Ammon's horn (tissue), 1 donor: Measurements from ENCODE around the gene PRDX3.

Experiments
- DNase-seq: peaks from one replicate; pipeline ENCODE4 v3.0.0-alpha.2; 2016; ENCODE audit warnings: low spot score

The PRDX3 gene

DNA sequence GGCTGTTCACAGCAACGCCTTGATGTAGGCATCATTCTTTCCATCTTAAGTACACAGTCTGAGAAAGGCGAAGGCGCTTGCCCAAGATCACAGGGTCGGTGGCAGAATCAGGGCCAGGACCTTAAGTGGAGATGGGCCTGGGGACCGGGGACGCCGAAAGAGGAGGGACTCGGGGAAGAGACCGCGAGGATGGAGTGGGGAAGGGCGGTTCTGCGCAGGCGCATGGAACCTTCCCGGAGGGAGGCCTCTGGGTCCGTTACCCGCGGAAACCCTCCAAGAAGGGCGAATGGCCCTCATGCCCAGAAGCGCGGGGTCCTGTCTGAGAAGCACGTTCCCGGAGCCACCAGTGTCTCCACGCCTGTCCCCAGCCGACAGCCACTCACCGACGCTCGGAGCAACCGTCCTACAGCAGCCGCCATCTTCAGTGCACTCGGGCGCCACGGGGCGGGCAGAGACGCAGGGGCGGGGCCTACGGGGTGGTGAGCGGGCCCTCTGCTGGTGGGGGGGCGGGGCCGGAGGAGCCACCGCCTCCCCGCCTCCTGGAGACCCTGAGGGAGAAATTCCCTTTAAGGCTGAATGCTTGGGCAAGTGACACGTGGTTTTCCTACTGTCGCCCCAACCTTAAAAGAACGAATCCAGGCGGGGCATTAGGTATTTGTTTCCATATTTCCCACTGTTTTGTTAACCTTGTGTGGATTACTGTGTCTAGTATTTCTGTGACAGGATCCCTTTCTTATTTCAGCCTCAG, at the start of gene PRDX3:
Gene PRDX3, minus strand, starts transcription at position 441 of the 748 bp plus-strand sequence. Its CDS starts 22 bp downstream, at position 419.
- DNase-seq = peak; percentile 95

DNA sequence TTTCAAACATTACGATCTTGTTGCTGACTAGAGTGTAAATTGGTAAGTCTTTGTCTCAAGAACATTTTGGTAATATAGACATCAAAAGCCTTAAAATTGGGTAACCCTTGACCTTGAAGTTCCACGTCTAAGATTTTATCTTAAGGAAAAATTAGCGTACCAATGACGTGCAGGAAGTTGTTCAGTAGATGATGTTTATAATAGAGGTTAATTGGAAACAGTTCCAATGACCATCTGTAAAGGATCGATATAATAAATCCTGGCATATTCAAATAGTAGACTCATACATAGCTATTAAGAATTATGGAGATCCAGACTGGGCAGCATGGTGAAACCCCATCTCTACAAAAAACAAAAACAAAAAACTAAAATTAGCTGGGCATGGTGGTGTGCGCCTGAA, 49.2 kb upstream of the PRDX3 start:
- no peak for DNase-seq

DNA sequence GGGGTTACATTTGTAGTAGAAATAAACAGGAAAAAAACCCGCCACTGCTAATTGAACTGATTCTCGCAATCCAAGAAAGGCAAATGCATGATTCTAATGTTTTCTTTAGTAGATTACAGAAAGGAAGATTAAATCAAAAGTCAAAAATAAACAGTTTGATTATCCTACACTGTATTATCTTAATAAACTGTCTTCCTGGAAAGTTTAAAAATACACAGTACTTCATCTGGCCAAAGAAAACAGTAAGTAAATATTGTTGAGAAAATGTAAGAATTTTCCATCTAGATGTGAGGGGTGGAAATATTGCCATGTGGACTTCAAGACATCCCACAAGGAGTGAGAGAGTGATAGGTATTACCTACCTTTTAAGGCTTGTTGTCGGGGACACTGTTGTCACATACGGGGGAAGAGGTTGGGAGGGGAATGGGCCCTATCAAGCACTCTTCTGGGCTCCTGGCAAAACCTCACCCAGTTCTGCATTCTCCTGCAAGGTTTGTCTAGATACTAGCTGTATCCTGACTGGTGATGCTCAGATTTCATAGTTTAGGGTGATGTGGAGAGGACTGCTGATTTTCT, 46.6 kb upstream of the PRDX3 start:
- DNase-seq = no peak

DNA sequence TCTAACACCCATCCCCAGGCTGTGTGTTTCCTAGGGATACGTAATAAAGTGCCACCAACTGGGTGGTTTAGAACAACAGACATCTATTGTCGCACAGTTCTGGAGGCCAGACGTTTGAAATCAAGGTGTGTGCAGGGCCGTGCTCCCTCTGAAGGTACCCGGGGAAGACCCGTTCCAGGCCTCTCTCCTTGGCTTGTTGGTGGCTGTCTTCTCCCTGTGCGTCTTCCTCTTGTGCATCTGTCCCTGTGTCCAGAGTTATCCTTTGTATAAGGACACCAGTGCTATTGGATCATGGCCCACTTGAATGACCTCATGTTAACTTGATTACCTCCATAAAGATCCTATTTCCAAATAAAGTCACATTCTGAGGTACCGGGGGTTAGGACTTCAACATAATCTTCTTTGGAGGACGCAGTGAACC, 44.4 kb upstream of the PRDX3 start:
- DNase-seq = no peak

DNA sequence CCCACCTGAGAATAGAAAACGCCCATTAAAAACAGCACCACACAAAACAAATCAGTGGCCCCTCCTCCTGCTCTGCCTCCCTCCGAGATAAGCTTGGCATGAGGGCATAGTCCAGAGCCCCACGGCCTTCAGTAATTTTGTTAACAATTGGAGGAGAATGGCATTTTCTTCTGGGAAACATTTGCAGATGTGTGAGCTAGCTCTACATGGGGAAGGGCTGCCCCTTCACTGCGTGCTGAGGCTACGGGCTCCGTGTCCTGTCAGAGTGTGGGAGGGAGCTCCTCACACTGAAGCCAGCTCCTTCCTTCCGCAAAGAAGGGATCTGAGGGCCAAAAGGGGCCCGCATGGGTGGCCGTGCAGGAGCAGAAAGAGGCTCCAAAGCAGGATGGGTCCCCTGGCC, 43.9 kb upstream of the PRDX3 start:
- no peak for DNase-seq

DNA sequence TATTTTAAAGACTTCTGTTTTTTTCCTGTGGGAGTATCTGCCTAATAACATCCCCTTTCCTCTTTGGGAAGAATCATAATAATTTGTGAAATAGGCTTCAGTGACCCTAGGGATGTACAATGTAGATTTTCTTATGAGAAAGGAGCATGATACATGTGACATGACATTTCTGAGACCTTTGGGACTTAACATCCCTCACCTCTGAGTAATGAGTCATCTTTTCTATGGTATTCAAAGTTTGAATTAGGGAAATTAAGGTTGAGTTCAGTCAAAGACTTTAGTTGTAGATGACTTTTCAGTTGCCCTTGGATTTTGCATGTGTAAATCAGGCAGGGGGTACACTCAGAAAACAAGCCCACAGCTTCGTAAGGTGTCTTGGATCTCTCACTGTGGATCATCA, 43.1 kb upstream of the PRDX3 start:
- no peak for DNase-seq

DNA sequence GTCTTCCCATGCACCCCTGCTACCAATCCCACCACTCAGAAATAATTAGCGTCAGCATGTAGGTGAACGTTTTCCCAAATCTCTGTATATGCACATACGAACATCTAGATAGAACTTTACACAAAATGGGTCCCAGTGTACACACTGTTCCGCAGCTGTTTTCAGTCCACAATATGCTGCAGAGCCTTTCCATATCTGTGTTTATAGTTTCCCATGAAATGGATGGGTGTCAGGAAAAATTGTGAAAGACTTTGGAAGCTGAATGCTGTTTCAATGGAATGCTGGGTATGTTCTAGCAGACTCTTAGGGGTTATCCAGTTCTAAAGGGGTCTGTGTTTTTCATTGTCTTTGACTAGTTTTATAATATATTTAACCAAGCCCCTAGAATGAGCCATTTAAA, 42.6 kb upstream of the PRDX3 start:
- no peak for DNase-seq

DNA sequence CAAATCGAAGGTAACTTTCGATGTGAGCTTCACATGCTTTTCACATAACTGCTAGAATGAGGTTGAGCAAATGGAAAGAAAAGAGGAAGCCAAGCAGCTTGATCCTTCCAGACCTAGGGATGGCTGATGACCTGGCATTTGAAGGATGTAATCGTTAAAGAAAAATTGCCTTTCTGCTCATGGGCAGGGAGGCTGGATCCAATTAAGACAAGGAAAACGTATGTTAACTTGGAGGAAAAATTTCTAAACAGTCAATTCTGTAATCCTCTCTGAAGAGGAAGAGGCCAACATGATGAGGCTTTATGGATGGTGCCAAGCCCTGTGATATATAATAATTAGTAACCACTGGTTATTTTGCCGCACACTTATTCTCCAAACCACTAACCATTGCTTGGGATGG, 41.3 kb upstream of the PRDX3 start:
- DNase-seq = no peak

DNA sequence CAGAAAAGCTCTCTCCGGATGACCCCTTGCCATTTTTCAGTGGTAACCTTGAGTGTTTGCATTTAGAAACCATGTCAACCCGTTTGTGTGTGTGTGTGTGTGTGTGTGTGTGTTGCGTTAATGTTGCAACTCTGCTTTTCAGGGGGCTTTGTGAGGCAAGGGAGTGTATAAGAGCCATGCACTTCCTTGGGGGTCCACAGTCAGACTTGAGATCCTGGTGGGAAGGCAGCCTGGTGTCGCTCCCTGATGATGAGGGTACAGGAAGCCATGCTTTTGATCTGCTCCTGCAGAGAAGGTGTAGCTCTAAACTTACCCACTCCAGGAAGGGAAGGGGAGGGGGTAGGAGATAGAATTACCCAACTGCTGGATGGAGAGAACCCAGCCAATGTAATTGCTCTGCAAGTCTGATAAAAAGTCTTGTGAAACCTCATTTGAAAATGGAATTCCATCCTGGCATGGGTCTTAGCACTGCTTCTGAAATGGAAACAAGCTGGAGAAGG, 39.4 kb upstream of the PRDX3 start:
- no peak for DNase-seq

DNA sequence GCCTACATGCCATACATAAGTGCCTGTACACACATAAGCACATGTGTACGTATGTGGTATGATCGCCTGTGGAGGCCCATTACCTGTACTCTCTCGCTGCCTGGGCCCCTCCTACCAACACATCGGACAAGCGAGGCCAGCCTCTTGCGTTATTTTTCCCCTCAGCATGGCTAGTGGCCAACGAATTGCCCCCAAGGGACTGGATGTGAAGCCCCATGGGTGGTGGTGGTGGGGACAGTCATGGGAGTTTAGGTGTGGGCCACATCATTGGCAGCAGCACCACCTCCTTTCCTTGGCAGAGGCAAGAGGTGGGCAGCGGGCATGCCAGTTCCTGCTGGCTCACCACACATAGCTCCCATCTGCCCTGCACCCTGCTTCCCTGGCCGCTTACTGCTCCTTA, 38.8 kb upstream of the PRDX3 start:
- DNase-seq = no peak

DNA sequence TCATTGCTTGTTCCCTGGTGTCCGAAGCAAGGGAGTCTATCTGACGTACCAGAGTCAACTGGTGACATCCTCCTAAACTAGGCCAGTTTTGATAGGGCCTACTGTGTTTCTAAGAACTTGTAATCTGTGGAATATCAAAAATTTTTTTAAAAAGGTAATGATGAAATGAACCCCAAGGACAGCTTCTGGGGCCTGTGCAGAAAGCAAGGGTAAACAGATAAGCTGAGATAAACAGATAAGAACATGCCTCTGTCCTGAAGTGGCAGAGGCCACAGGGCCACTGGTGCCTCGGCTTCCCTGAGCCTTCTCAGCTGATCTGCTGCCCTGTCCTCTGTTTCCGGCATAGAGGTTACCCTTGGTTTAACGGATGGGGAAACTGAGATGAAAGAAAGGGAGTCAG, 37.5 kb upstream of the PRDX3 start:
- no peak for DNase-seq

DNA sequence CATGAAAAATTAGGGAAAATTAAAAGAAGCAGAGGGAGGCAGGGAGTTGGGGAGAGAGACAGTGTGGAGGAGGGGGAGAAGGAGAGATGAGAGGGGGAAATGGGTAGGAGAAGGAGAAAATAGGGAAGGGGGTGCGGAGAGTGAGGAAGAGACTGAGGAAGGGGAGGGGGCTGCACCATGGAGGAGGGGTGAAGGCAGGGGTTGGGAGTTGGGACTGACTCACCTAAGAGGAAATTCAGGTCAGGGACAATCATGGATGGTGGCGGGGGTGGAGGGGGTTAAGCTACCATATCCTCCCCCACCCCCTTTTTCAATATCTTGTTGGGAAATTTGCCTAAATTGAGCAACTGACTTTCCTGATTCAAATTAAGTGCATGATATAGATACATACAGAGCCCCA, 36.8 kb upstream of the PRDX3 start:
- DNase-seq = no peak

DNA sequence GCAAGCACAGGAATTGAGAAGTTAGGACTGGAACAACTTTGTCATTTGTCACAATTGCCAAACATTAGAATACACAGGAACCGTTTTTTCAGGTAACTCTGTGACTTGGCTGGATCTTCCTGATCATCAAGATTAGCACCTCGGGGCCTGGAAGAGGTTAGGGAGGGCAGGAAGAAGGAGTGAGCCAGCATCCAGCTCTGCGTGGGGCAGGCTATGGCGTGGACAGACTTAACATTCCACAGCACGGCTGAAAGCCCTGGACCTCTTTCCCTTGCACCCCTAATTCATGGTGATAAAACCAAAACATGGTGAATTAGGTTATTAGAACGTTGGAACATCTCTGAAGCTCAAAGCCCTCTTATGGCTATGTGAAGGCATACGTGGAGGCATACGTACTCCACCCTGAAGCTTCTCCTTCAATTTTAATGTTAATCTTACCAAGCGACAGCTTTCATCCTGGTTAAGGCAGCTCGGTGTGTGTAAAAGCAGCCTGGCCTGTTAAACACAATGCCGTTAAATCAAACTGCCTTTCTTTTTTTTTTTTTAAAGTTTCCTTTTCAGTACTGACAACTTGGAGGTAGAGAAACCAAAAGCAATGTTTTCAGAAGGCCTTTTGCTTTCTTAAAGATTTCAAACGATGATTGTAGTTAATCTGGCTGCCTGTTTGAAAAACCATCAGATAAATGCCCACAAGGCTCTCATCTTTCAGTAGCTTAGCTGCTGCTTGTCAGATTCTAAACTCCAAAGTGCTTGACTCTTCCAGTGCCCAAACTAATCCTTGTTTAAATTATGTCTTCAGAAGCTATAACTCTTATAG, 33.2 kb upstream of the PRDX3 start:
- DNase-seq = no peak

DNA sequence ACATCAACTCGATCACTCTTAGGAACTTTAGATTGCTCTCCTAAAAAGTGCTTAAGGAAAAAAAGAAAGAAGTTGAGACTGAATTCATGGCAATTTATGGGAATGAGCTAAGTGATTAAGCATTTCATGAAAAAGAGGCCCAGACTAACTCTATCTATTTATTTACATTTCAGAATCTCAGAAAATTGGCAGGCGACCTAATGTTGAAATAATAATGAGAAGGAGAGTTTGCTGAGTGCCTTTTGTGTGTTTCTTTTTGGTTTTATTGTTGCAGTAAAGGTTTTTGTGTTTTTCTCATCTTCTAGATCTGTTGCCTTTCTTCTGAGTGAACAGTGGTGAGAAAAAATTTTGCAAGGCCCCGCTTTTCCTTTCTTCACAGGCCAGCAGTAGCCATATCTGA, 32.6 kb upstream of the PRDX3 start:
- DNase-seq = no peak

DNA sequence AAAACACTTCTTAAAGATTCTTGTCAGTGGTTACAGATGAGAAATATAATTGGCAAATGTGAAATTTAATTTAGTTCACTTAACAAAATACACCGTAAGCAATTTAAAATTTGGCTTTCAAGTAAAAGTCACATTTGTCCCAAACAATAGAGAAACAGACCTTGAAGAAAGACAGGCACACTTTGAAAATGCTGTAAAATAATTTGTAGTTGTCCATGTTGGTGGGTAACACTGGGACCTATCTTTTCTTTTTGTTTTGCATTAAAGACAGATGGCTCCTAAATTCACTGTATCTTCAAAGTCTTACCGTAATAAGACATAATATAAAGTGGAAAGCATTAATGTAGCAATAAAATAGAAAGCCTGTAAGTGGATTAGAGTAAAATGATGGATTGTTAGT, 32.0 kb upstream of the PRDX3 start:
- no peak for DNase-seq

DNA sequence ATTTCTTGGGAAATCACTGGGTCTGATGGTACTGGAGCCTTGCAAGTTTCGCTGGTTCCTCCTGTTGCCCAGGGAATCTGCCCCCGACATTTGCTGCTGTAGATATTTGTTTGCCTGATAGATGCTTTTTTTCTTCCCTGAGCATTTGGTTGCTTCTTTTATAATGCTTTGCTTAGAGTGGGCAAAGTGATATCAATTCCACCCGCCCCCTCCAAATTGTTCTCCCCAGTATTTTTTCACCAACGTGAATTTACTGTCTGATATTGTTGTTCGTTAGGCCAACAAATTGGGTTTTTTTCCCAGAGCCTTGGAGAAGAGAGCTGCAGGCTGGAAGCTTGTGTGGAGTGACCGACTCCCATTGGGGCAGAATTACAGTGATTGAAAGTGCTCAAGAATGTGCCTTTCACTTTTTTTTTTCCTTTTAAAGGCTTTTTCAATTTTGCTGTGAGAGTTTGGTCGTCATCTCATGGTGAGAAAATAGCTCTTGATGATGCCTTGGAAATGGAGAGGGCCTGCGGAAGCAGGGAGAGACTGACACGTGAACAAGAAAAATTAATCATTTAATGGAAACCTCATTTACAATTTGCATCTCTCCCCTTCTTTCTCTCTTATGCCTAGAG, 31.2 kb upstream of the PRDX3 start:
- no peak for DNase-seq

DNA sequence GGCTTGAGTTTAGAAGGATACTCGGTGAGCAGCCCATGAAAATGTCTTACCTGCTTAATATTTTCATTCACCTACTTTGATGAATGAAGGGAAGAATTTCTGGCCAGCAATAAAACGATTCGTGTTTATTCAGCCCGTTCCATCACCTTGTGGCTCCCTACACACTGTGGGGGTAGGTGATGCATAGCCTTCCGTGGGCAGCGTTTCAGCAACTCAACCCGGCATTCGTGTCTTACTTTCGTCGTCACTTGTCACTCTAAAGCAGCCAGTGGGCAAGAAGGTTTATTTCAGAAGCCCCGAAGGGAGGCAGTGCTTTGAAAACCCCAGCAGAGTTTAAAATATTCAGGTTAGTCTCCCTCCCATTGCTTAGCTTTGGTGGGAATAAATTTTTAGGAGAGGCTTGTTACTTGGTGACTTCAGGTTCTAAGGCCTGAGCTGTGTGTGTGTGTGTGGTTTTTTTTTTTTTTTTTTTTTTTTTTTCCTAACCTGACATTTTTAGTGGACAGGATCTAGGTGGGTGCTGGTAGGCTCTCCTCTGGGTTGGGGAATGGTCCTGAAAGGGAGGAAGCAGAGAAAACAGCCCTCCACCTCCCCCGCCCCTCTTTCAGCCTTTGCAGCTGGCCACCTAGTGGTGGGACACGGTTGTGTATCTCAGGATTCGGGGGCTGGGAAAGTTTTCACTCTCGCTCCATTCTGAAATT, 30.6 kb upstream of the PRDX3 start:
- peak; percentile 68 for DNase-seq

DNA sequence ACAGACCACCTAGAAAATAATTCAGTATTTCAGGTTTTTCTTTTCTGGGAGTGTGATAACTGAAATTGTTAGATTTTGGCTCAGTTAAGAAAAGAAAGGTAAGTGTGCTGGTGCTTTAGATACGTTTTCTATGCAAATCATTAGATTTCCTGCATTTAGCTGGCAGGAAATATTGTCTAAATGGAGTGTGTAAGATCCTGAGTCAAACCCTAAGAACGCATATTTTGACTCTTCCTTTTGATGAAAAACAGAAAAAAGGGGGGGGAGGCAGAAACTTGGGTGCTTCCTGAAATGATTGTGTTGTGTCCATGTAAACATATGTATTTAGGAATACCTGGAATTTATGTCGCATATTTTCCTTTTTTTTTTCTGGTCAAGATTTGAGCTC, 29.9 kb upstream of the PRDX3 start:
- DNase-seq = no peak

DNA sequence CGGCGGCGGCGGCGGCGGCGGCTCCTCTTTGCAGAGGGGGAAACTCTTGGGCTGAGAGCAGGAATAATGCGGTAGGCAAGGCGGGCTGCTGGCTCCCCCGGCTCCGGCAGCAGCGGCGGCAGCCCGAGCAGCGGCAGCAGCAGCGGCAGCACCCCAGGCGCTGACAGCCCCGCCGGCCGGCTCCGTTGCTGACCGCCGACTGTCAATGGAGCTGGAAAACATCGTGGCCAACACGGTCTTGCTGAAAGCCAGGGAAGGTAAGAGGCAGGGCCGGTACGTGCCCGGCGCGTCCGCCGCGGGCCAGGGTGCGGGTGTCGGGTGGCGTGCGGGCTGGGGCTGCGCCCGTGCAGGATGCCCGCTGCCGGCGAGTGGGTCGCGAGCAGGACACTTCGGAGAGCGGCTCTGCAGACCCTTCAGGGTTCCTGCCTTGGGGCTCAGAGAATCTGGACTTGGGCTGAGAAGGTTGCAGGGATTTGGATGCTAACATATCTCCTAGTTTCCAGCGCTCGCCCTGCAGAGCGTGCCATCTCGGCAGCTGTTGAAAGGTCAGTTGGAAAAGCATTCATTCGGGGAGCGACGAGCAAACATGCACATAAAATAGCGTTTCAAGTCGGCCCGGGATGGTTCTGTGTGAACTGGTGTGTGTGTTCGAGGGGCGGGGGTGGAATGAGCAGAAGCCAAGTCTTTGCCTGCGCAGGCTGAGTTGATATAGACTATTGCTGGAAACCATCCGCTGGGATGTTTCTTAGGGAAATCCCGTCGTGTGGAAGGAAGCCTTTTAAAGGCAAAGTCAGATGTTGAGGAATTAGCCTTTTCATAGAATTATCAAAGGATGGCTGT, 29.3 kb upstream of the PRDX3 start:
- peak; percentile 55 for DNase-seq

DNA sequence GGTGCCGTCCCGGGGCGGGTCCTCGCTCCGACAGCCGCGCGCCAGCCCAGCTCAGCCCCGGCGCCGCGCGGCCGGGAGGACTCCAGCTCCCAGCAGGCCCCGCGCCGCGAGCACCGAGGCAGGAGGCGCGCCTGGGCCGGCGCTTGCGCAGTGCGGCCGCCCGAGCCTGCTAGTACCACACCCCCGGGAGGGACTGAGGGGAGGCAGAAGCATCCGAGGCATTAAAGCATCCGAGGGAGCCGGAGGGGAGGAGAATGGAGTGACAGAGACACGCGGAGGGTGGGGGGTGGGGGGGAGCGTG, 28.7 kb upstream of the PRDX3 start, which contains the start of gene GRK5:
Gene GRK5, plus strand, starts transcription at position 206 of the 301 bp plus-strand sequence. CDS start 347 bp downstream, outside the sequence.
- DNase-seq = peak; percentile 97
